Loucy (cell line): ENCODE results near the gene KLF2.

Experiments
- EZH2phosphoT487 ChIP-seq: fragments of 200-600 bp; IDR thresholded peaks from 2 replicates; pipeline ENCODE4 v1.6.1; 2018; ENCODE audit warnings: antibody characterized with exemption, mild to moderate bottlenecking, moderate library complexity, borderline replicate concordance
- TF ChIP-seq, protein P1 (sequence below): fragments of 200-600 bp; sonication (generic); conservative IDR thresholded peaks from 2 replicates; pipeline ENCODE4 v1.5.1; 2014; ENCODE audit warnings: mild to moderate bottlenecking, antibody characterized with exemption, low read length

DNA sequence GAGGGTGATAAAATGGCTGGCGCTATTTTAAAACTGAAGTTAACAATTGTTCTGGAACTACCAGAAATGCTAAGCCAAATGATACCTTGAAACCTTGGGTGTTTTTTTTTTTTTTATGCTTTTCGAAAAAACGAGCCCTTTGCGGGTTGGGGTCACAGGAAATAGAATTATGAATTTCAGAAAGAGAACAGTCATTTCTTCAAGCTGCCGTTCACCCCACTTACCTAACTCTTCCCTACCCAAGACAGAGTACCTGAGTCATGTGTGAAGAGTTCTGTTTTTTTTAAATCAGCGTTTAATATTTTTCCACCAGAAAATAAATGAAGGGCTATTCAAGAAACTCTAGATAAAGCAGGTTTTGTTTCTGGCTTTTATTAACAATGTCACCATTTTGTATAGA is 35.3 kb downstream of the KLF2 start:
- TF ChIP-seq, protein P1, sequence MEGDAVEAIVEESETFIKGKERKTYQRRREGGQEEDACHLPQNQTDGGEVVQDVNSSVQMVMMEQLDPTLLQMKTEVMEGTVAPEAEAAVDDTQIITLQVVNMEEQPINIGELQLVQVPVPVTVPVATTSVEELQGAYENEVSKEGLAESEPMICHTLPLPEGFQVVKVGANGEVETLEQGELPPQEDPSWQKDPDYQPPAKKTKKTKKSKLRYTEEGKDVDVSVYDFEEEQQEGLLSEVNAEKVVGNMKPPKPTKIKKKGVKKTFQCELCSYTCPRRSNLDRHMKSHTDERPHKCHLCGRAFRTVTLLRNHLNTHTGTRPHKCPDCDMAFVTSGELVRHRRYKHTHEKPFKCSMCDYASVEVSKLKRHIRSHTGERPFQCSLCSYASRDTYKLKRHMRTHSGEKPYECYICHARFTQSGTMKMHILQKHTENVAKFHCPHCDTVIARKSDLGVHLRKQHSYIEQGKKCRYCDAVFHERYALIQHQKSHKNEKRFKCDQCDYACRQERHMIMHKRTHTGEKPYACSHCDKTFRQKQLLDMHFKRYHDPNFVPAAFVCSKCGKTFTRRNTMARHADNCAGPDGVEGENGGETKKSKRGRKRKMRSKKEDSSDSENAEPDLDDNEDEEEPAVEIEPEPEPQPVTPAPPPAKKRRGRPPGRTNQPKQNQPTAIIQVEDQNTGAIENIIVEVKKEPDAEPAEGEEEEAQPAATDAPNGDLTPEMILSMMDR = no peak
- TF ChIP-seq EZH2phosphoT487 = no peak
